NCI-H446 treated with DMSO at 0.1 percent for 48 hours (cell line): ENCODE measurements around the gene FOXF1.

Source experiments
- DNase-seq: peaks from one replicate; lab custom pipeline; 2025; lab: John Stamatoyannopoulos, UW

FOXF1 gene

GRCh38 chr16:86534779-86535615, 24.7 kb downstream of the FOXF1 start:
- no peak for DNase-seq

GRCh38 chr16:86536621-86537020, 26.3 kb downstream of the FOXF1 start:
- DNase-seq: no peak

- DNase-seq: no peak
Measured at GRCh38 chr16:86537486-86537885, 27.2 kb downstream of the FOXF1 start.

GRCh38 chr16:86538196-86538780, 28.0 kb downstream of the FOXF1 start:
- no peak for DNase-seq

- no peak for DNase-seq
Measured at GRCh38 chr16:86540894-86541293, 30.6 kb downstream of the FOXF1 start.

- no peak for DNase-seq
Measured at GRCh38 chr16:86541560-86541959, 31.2 kb downstream of the FOXF1 start.

- no peak for DNase-seq
Measured at GRCh38 chr16:86542756-86543750, 32.7 kb downstream of the FOXF1 start.

GRCh38 chr16:86545481-86545880, 35.2 kb downstream of the FOXF1 start:
- DNase-seq: no peak

- DNase-seq: no peak
Measured at GRCh38 chr16:86545954-86546637, 35.8 kb downstream of the FOXF1 start.

GRCh38 chr16:86546638-86547013, 36.3 kb downstream of the FOXF1 start:
- DNase-seq: no peak

- no peak for DNase-seq
Measured at GRCh38 chr16:86547286-86547685, 37.0 kb downstream of the FOXF1 start.

- DNase-seq: no peak
Measured at GRCh38 chr16:86549076-86549892, 39.0 kb downstream of the FOXF1 start.

GRCh38 chr16:86549893-86550190, 39.5 kb downstream of the FOXF1 start:
- DNase-seq: no peak

- DNase-seq: no peak
Measured at GRCh38 chr16:86550281-86550680, 40.0 kb downstream of the FOXF1 start.

GRCh38 chr16:86553356-86553755, 43.0 kb downstream of the FOXF1 start:
- no peak for DNase-seq

GRCh38 chr16:86554599-86554916, 44.2 kb downstream of the FOXF1 start:
- DNase-seq: no peak

- peak; percentile 65 for DNase-seq
Measured at GRCh38 chr16:86554917-86555703, 44.8 kb downstream of the FOXF1 start, which contains the start of gene MTHFSD. Gene MTHFSD, minus strand, starts transcription at chr16:86555235. Its CDS starts 51 bp downstream, at chr16:86555184.

- no peak for DNase-seq
Measured at GRCh38 chr16:86555704-86556075, 45.4 kb downstream of the FOXF1 start.

- DNase-seq: no peak
Measured at GRCh38 chr16:86556576-86556975, 46.2 kb downstream of the FOXF1 start.

- no peak for DNase-seq
Measured at GRCh38 chr16:86557587-86557986, 47.3 kb downstream of the FOXF1 start.
